Activated CD4-positive, alpha-beta T cell treated with anti-CD3 and anti-CD28 coated beads for 4 hours (primary cell): ENCODE results near the gene EME2.
A peak's percentile ranks its signal among the peaks of the same experiment; 100 is the strongest.

Experiments
- DNase-seq, 2 donors: peaks; one replicate each; pipeline ENCODE4 v3.0.0-alpha.2; 2020

EME2 gene

GRCh38 chr16:1778200-1779179, 5.9 kb downstream of the EME2 start:
- no peak for DNase-seq

DNA sequence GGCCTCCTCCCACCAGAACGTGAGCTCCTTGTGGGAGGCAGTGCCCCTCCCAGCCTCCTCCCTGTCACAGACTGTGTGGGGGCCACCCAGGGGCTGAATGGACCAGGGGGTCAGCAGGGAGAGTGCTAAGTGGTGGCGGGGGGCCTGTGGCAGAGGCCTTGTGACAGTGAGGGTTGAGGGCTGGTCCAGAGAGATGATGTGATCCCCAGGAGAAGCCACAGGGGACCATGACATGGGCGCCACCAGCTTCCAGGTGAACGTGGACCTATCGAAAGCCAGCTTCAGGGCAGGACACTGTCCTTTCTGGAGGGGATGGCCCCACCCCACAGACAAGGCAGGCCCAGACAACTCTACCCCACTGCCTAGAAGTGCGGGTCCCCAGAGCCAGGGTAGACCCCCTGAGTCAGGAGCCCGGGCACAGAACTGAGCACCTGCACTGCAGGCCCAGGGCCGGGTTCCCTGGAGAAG, 6.7 kb downstream of the EME2 start:
- DNase-seq: no peak

DNA sequence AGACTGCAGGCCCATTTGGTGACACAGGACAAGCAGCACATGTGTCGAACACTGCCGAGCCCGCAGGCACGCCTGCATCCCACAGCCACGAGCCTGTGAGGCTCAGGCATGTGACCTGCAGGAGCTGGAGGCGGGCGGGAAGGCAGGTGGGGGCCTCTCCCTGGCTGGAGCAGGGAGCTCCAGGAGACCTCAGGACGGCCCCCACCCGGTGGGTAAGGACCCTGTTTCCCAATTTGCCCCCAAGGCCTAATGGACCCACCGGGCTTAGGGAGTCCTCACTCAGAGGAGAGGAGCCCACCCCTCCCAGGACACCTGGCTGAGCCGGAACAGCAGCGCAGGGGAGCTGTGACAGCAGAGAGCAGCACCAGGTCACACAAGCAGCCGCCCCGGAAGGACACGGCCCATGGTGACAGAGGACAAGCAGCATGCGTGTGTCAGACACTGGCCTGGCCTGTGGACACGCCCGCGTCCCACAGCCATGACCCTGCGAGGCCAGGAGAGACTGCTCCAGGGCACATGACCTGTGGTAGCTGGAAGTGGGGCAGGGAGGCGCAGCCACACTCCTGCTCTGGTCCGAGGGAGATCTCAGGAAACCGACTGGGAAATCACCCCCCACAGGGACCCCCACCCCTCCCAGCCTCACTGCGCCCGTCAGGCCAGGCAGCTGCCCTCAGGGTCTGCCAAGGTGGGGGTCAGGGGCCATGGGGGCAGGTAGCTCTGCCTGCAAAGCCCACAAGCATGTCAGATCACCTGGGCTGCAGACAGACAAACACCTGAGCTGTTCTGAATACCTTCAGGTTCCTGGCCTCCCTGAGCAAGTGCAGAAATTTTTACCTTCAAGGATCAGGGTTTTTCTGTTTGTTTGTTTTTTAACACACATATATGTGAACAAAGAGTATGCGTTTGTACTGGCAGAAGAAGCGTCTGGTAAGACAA, 7.4 kb downstream of the EME2 start:
- DNase-seq: no peak

GRCh38 chr16:1780677-1781072, 8.1 kb downstream of the EME2 start:
- no peak for DNase-seq

DNA sequence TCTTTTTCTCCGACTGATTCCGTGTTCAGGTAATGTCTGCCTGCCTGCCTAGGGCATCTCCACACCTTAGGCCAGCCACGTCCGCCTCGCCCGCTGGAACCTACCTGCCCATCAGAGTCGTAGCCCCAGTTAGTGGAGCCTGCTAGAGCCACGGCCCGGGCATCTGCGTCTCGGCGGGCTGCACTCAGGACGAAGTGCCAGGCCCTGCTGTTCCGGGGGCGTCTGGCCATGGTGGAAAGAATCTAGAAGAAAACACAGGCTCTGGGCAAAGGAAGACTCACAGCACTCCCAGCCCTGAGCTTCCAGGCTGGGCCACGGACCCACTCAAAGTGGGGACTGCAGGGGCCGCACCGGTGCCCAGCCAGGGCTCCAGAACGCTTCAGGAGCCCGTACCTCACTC, 8.6 kb downstream of the EME2 start:
- no peak for DNase-seq

DNA sequence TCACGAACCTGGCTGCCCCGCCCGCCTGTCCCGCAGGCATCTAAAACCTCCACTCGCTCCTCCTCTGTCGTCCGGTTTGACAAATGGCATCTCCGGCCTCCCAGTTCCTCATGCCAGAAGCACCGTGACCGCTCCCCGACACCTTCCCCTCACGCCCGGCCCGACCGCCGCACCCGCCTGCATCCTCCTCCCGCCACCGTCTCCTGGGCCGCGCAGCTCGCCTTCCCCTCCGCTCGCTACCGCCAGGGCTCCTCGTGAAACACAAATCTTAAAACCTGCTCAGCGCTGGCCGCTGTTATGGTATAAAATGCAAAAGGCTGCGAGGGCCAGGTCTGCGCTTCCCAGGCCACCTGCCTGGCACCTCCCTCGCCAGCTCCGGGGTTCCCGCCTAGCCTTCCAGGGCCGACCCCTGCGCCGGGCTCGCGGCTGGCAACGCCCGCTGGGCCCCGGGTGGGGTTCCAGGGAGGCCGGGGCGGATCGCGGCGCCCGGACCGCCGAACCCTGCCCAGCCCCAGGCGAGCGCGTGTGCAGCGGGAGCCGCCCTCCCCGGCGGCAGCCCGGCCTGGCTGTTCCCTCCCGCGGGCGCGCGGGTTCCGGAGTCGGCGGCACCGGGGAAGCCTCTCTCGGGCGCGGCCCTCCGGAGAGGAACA, 9.3 kb downstream of the EME2 start:
- DNase-seq: no peak

DNA sequence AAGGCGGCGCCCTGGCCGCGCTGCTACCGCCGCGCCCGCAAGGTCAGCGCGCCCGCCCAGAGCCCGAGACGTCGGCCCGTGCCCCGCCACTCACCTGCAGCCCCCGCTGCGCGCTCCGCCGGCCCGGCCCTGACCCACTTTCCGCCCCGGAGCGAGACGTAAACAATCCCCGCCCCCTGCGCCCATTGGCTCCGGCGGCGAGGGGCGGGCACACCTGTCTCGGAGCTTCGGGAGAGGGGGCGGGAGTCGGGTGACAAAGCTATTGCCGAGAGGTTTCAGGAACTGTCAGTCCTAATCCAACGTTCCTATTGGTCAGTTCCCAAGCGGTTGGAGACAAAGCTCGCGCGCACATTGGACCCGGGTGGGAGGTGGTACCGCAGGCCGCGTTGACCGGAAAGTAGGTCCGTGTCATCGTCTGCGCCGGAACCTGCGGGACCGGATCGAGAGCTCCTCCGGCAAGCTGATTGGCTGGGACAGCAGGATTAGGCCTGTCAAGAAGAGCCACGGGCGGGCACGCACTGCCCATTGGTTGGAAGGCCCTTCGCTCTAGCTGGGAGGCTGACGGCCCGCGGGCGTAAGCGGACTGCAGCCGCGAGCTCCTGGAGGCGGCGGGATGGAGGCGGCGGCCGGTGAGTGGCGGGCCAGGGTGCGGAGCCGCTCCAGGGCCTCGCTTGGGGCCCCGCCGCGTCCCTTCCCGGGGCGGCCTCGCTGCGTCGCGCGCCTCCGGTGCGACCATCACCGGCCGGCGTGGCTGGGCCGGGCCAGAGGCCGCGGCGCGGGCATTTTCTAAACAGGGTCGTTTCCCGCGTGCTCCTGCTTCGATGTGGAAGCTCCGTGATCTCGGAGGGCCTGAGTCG, 10.0 kb downstream of the EME2 start, which contains the start of the genes NUBP2 and SPSB3:
Gene NUBP2 (plus strand): TSS at position 553 of the 857 bp plus-strand sequence. CDS start 61 bp downstream, at position 614.
Gene SPSB3 (minus strand): TSS at position 164 of the 857 bp plus-strand sequence. CDS start 1,088 bp downstream, outside the sequence.
- DNase-seq: peak; percentile 92 to 97

DNA sequence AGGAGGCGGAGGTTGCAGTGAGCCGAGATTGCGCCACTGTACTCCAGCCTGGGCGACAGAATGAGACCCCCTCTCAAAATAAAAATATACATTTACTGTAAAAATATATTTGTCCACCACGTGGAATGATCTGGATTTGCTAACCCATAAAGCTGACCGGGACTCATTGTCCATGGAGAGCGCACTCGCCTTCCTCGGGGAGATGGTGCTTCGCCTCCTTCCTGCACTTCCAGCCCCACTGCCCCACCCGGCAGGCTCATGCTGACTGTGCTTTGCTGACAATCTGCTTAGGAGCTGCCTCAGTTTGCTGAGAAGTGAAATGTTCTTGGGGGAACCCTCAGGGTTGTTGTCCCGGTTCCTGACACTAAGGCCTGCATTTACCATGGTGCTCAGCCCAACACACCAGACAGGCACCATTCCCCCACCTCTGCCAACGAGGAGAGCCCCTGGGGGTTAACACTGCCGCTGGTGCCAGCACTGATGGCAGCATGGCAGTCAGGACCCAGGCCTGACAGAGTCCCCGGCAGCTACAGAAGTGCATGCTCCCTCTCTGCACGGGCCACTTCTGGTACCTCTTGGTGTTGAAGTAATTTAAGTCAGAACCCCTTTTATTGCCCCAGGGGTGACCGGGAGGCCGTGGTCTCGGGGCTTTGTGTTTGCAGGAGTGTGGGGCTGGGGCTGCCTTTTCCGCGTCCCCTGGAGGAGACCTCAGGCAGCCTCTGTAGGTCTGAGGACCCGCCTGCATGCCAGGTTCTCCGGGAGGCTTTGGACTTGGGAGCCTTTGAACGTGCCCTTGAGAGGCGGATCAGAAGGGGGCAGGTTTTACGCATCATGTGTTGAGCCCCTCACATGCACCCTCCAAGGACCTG, 12.6 kb downstream of the EME2 start:
- peak in 1 of 2 donors; percentile 1 for DNase-seq

DNA sequence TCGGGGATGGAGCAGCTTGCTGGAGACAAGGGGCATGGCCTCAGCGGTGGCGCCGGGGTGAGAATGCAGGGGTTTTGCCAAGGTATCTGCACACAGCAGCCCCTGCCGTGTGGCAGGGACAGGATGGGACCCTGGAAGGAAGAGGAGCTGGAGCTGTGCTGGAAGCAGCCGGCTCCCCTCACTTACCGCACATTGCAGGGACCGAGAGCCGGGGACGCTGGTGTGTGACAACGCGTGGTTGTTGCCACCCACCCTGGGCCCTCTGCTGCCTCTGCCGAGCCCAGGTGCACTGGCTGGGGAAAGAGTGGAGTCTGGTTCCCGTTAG, 13.2 kb downstream of the EME2 start:
- DNase-seq: no peak

- DNase-seq: no peak
These were observed 13.8 kb downstream of the EME2 start for GRCh38 chr16:1786242-1787055.

GRCh38 chr16:1787056-1787321, 14.4 kb downstream of the EME2 start:
- no peak for DNase-seq

DNA sequence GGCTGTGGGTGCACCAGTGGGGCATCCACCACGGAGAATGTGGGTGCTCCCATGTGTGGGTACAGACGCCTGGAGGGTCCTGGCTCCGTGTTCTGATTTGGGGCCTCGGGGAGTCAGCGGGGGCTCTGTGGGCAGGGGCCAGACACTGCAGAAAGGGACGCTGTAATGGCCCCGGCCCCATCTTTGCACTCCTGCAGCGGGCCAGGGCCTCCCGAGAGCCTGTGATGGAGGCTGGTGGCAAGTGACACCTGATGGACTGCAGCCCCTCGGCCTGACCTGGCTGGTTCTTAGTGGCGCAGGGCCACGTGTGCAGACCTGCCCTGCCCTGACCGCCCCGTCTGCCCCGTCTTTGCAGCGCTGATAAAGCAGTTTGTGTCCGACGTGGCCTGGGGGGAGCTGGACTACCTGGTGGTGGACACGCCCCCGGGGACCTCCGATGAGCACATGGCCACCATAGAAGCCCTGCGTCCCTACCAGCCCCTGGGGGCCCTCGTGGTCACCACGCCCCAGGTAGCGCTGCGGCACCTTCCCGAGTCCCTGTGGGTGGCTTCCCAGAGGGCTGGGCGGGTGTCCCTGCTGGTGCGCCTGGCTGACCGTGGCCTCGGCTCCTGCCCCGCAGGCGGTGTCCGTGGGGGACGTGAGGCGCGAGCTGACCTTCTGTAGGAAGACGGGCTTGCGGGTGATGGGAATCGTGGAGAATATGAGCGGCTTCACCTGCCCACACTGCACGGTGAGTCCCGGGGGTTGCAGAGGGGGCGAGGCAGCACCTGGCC, 14.9 kb downstream of the EME2 start:
- DNase-seq: peak in 1 of 2 donors; percentile 0

GRCh38 chr16:1788095-1788707, 15.6 kb downstream of the EME2 start:
- no peak for DNase-seq

DNA sequence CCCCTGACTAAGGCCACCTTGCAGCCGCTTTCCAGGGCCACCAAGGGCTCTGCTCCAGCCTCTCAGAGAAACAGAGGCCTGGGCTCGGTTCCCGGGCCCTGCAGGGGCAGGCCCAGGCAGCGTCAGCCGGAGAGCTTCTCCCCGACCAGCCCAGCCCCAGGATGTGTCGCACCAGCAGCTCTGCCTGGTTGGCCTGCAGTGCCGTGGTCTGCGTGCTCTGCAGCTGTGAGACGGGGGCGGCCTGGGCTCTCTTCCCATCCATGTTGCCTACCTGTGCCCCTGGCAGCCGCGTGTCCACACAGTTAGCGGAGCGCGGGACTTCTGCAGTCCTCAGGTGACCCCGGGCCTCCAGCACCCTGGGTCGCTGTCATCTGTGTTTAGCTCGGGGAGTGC, 16.1 kb downstream of the EME2 start:
- no peak for DNase-seq

GRCh38 chr16:1789643-1790045, 17.0 kb downstream of the EME2 start:
- no peak for DNase-seq

- no peak for DNase-seq
These were observed 17.6 kb downstream of the EME2 start for GRCh38 chr16:1790261-1790610.

- DNase-seq: no peak
These were observed 18.1 kb downstream of the EME2 start for GRCh38 chr16:1790611-1791255.

GRCh38 chr16:1791256-1791942, 18.8 kb downstream of the EME2 start:
- DNase-seq: no peak
